GM08714 (cell line): ENCODE results near the gene LRRC28.

Source experiments
- H3K4me3 ChIP-seq: fragments of 200-500 bp; sonication (Bioruptor generic); 2 replicates; pipeline ENCODE4 v1.5.1; 2014; ENCODE audit warnings: mild to moderate bottlenecking, low read length, inconsistent platforms
- ZNF274 ChIP-seq: IDR thresholded peaks from 2 replicates; pipeline ENCODE4 v1.6.1; 2012; ENCODE audit warnings: mild to moderate bottlenecking, low read depth, low read length

Gene LRRC28

GRCh38 chr15:99238849-99239248, 12.4 kb upstream of the LRRC28 start:
- TF ChIP-seq ZNF274 = no peak

GRCh38 chr15:99239545-99240198, 11.6 kb upstream of the LRRC28 start:
- no peak for TF ChIP-seq ZNF274
- 0 out of 2 replicates have a peak overlapping the region, but pooled peaks have one; percentile 18 for H3K4me3 ChIP-seq

More at GRCh38 chr15:99238849-99239248, 12.4 kb upstream of the LRRC28 start:
- H3K4me3 ChIP-seq = no peak overlapping the region

- no peak for TF ChIP-seq ZNF274
- no peak overlapping the region for H3K4me3 ChIP-seq
Measured at GRCh38 chr15:99241752-99242151, 9.5 kb upstream of the LRRC28 start.

GRCh38 chr15:99244306-99244705, 7.0 kb upstream of the LRRC28 start:
- no peak for TF ChIP-seq ZNF274
- H3K4me3 ChIP-seq = no peak overlapping the region

- TF ChIP-seq ZNF274 = no peak
- no peak overlapping the region for H3K4me3 ChIP-seq
Measured at GRCh38 chr15:99247062-99247461, 4.2 kb upstream of the LRRC28 start.

- TF ChIP-seq ZNF274 = no peak
- H3K4me3 ChIP-seq = peak overlapping the region; percentile 99
Measured at GRCh38 chr15:99248000-99248715, 3.1 kb upstream of the LRRC28 start.

- no peak for TF ChIP-seq ZNF274
Measured at GRCh38 chr15:99249270-99249841, 1.9 kb upstream of the LRRC28 start, which contains the start of gene TTC23. Gene TTC23, minus strand, starts transcription at chr15:99249581. Its CDS starts 20,869 bp downstream, at chr15:99228712.

GRCh38 chr15:99250001-99250400, 1.3 kb upstream of the LRRC28 start:
- no peak for TF ChIP-seq ZNF274
- H3K4me3 ChIP-seq = peak overlapping the region; percentile 99; the same call in 1 of the 2 replicates

More at GRCh38 chr15:99249270-99249841, 1.9 kb upstream of the LRRC28 start, which contains the start of gene TTC23:
- H3K4me3 ChIP-seq = peak within 1 kb of the TSS; percentile 99

- H3K4me3 ChIP-seq = peak overlapping the region; percentile 99
- TF ChIP-seq ZNF274 = no peak
Measured at GRCh38 chr15:99250494-99250856, 806 bp upstream of the LRRC28 start.

GRCh38 chr15:99252326-99252725, 1.0 kb downstream of the LRRC28 start:
- no peak for TF ChIP-seq ZNF274
- H3K4me3 ChIP-seq = peak overlapping the region; percentile 87

- no peak for TF ChIP-seq ZNF274
Measured at GRCh38 chr15:99253381-99254090, 2.3 kb downstream of the LRRC28 start.

GRCh38 chr15:99257107-99257750, 5.9 kb downstream of the LRRC28 start:
- no peak for TF ChIP-seq ZNF274
- H3K4me3 ChIP-seq = no peak overlapping the region

More at GRCh38 chr15:99253381-99254090, 2.3 kb downstream of the LRRC28 start:
- H3K4me3 ChIP-seq = peak overlapping the region; percentile 86; the same call in 1 of the 2 replicates

GRCh38 chr15:99264125-99264524, 12.8 kb downstream of the LRRC28 start:
- H3K4me3 ChIP-seq = no peak overlapping the region
- TF ChIP-seq ZNF274 = no peak
